ENCODE data around the gene MCRS1. TPM values are rescaled to one million over a fixed set of nuclear protein-coding genes. Genes with fewer than 3 reads are reported as not detected.

The MCRS1 gene
- total RNA-seq, 1 experiment from 2014 or later: 103 TPM

DNA sequence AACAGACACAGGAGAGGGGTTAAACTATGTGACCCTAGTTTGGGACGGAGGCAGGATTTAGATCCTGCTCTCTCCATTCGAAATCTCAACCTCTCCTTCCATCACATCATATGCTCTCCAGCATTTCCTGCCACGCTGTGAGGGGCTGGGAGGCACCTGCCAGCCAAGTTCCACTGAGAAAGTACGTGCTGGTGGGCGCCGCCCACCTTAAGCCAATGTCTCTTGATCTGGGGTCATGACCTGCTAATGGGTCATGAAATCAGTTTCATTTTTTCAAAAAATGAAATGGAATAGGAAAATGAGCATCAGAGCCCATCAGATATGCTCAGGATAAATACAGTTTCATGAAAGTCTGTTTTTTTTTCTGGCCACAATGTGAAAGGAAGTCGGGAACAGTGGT, 7.2 kb downstream of the MCRS1 start:
- Histone ChIP-seq H4K91ac (ENCODE audit: insufficient read length, low read depth, low read length) (no peak overlapping the region), H2BK20ac (ENCODE audit: low read depth, low read length, poor library complexity, severe bottlenecking) (no peak overlapping the region), H3K27me3 (ENCODE audit: insufficient read depth, low read length) (no peaks in the 10 kb centered on the region), H3K79me1 (ENCODE audit: insufficient read depth, low read depth, low read length, poor library complexity, severe bottlenecking) (no peaks in the 10 kb centered on the region), H2BK15ac (ENCODE audit: low read depth, low read length) (no peak overlapping the region), H3K14ac (ENCODE audit: insufficient read depth, low read length) (no peak overlapping the region), H4K20me1 (ENCODE audit: control insufficient read depth, insufficient read depth, insufficient read length) (no peaks in the 10 kb centered on the region), H2BK5ac (ENCODE audit: insufficient read length, low read length) (no peak overlapping the region), H3K79me2 (ENCODE audit: insufficient read depth, low read length) (no peaks in the 10 kb centered on the region), H3K56ac (ENCODE audit: insufficient read length, low read depth, low read length) (no peak overlapping the region), H3K23me2 (ENCODE audit: insufficient read length, low read depth, low read length, poor library complexity, severe bottlenecking) (no peaks in the 10 kb centered on the region), H3K23ac (ENCODE audit: insufficient read length, low read depth, low read length) (no peak overlapping the region), H3K4me1 (ENCODE audit: insufficient read depth, low read length) (no peaks in the 10 kb centered on the region), H3K9ac (ENCODE audit: extremely low read depth, insufficient read length, low read length) (no peak overlapping the region), H4K5ac (ENCODE audit: insufficient read length, low read depth, low read length) (no peak overlapping the region), H3K27ac (ENCODE audit: insufficient read length, low read depth, low read length) (no peak overlapping the region), H3K4ac (ENCODE audit: low read depth, low read length) (no peak overlapping the region), H3K4me2 (ENCODE audit: insufficient read depth, insufficient read length, low read length) (no peak overlapping the region), H2BK120ac (ENCODE audit: low read depth, low read length, poor library complexity, severe bottlenecking) (no peak overlapping the region), H2AFZ (ENCODE audit: low read length) (no peak overlapping the region), H2AK5ac (ENCODE audit: insufficient read length, low read length) (no peak overlapping the region), H3K9me3 (ENCODE audit: control insufficient read depth, low read depth, low read length) (no peaks in the 10 kb centered on the region), H2BK12ac (ENCODE audit: insufficient read length, low read depth, low read length) (no peak overlapping the region), H4K8ac (replicated peaks; ENCODE audit: insufficient read length, low read depth, low read length) (no peak overlapping the region), H3T11ph (ENCODE audit: low read length) (no peak overlapping the region), H3K18ac (ENCODE audit: insufficient read length, low read depth, low read length) (no peak overlapping the region)
- Mint-ChIP-seq H3K9me3 (no peaks in the 10 kb centered on the region; a peak in 1 of 5 replicates), H3K36me3 (ENCODE audit: insufficient read depth in 1 of 3, low read depth in 3 of 3) (peaks cover 27 to 80% (median 74%) of the 10 kb centered on the region in 3 experiments; a peak in 6 of 7 replicates), H3K27me3 (ENCODE audit: low read depth) (no peaks in the 10 kb centered on the region; the same call in 1 of the 2 replicates), H3K27ac (no peak overlapping the region), H3K4me3 (no peak overlapping the region), H3K4me1 (no peaks in the 10 kb centered on the region)
- WGBS (ENCODE audit: extremely low coverage, insufficient read length, low lambda C conversion rate): no CpG with 5 or more reads among the region's 7 CpGs
- no peak for DNase-seq
- TF ChIP-seq, protein P1, sequence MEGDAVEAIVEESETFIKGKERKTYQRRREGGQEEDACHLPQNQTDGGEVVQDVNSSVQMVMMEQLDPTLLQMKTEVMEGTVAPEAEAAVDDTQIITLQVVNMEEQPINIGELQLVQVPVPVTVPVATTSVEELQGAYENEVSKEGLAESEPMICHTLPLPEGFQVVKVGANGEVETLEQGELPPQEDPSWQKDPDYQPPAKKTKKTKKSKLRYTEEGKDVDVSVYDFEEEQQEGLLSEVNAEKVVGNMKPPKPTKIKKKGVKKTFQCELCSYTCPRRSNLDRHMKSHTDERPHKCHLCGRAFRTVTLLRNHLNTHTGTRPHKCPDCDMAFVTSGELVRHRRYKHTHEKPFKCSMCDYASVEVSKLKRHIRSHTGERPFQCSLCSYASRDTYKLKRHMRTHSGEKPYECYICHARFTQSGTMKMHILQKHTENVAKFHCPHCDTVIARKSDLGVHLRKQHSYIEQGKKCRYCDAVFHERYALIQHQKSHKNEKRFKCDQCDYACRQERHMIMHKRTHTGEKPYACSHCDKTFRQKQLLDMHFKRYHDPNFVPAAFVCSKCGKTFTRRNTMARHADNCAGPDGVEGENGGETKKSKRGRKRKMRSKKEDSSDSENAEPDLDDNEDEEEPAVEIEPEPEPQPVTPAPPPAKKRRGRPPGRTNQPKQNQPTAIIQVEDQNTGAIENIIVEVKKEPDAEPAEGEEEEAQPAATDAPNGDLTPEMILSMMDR (conservative IDR thresholded peaks at IDR 0.05): no peak

All from H9 (cell line).